CD14-positive monocyte (primary cell): ENCODE results near the gene FLYWCH2. TPM values are rescaled to one million over a fixed set of nuclear protein-coding genes. Genes with fewer than 3 reads are reported as not detected.

Source experiments
- DNase-seq, 3 donors: peaks; one replicate each; pipeline ENCODE4 v3.0.0-alpha.2; 2011 to 2022
- H2AFZ ChIP-seq: 2 replicates; pipeline ENCODE4 v1.6.0; 2012; ENCODE audit warnings: mild to moderate bottlenecking, low read depth, low read length, inconsistent platforms; ENCODE audit not compliant: insufficient read depth, poor library complexity, severe bottlenecking
- H3K27ac ChIP-seq, 2 donors: 1 replicate in 1 of 2; 2 replicates in 1 of 2; pipeline ENCODE4 v1.5.1; 2012 to 2013; ENCODE audit warnings: low read length in 2 of 2, control low read depth in 1 of 2, inconsistent platforms in 1 of 2, low read depth in 1 of 2, mild to moderate bottlenecking in 1 of 2
- H3K27me3 ChIP-seq, 2 donors: one replicate each; pipeline versions ENCODE4 v1.6.0 to v1.6.1; 2011 to 2013; ENCODE audit warnings: low read length in 2 of 2; ENCODE audit not compliant: control insufficient read depth in 2 of 2, insufficient read depth in 2 of 2
- H3K36me3 ChIP-seq, 2 donors: replicated peaks in 1 of 2; 1 replicate in 1 of 2; 2 replicates in 1 of 2; pipeline versions ENCODE4 v1.5.1 to v1.6.1; 2012 to 2013; ENCODE audit warnings: low read length in 2 of 2, control low read depth in 1 of 2, inconsistent platforms in 1 of 2, mild to moderate bottlenecking in 1 of 2; ENCODE audit not compliant: insufficient read depth in 2 of 2, control insufficient read depth in 1 of 2
- H3K4me1 ChIP-seq, 2 donors: 1 replicate in 1 of 2; 2 replicates in 1 of 2; pipeline versions ENCODE4 v1.5.1 to v1.6.1; 2012 to 2013; ENCODE audit warnings: low read length in 2 of 2, control low read depth in 1 of 2, inconsistent platforms in 1 of 2, mild to moderate bottlenecking in 1 of 2, moderate library complexity in 1 of 2; ENCODE audit not compliant: insufficient read depth in 2 of 2, control insufficient read depth in 1 of 2
- H3K4me2 ChIP-seq: replicated peaks from 2 replicates; pipeline ENCODE3; 2012; ENCODE audit warnings: low read length, moderate library complexity, mild to moderate bottlenecking; ENCODE audit not compliant: poor library complexity, severe bottlenecking; ENCODE audit errors: extremely low read depth
- H3K4me3 ChIP-seq, 3 experiments: fragments of 200-600 bp in 1 of 3; sonication (generic) in 1 of 3; replicated peaks in 1 of 3; 1 replicate in 2 of 3; 2 replicates in 1 of 3; pipeline ENCODE4 v1.5.1; 2011 to 2013; ENCODE audit warnings: low read length in 3 of 3, mild to moderate bottlenecking in 3 of 3, control low read depth in 2 of 3, low read depth in 2 of 3, inconsistent platforms in 1 of 3, moderate library complexity in 1 of 3
- H3K79me2 ChIP-seq: 2 replicates; pipeline ENCODE4 v1.6.0; 2012; ENCODE audit warnings: mild to moderate bottlenecking, control low read depth, inconsistent platforms, low read length, moderate library complexity; ENCODE audit not compliant: insufficient read depth
- H3K9ac ChIP-seq: 2 replicates; pipeline ENCODE4 v1.6.0; 2017; ENCODE audit warnings: low read length, mild to moderate bottlenecking; ENCODE audit not compliant: insufficient read depth, poor library complexity, severe bottlenecking
- H3K9me3 ChIP-seq, 2 donors: replicated peaks in 1 of 2; 1 replicate in 1 of 2; 2 replicates in 1 of 2; pipeline versions ENCODE4 v1.5.1 to v1.6.1; 2012 to 2013; ENCODE audit warnings: low read length in 2 of 2, control low read depth in 1 of 2; ENCODE audit not compliant: control insufficient read depth in 1 of 2, insufficient read depth in 1 of 2
- H4K20me1 ChIP-seq: 2 replicates; pipeline ENCODE4 v1.6.0; 2012; ENCODE audit warnings: mild to moderate bottlenecking, low read length, control low read depth, moderate library complexity; ENCODE audit not compliant: insufficient read depth
- H3K27ac Mint-ChIP-seq, 7 donors: one replicate each; pipeline ENCODE4 v1.8.0; 2020; ENCODE audit warnings: mild to moderate bottlenecking in 7 of 7, mixed read lengths in 7 of 7, moderate library complexity in 6 of 7, inconsistent platforms in 2 of 7
- H3K27me3 Mint-ChIP-seq, 3 donors: one replicate each; pipeline ENCODE4 v1.8.0; 2021 to 2022; ENCODE audit warnings: low read depth in 3 of 3, mild to moderate bottlenecking in 3 of 3, mixed read lengths in 3 of 3, moderate library complexity in 3 of 3, inconsistent platforms in 1 of 3
- H3K36me3 Mint-ChIP-seq, 2 donors: one replicate each; pipeline ENCODE4 v1.8.0; 2020; ENCODE audit warnings: mixed read lengths in 2 of 2, inconsistent platforms in 1 of 2, mild to moderate bottlenecking in 1 of 2
- H3K4me1 Mint-ChIP-seq: one replicate; pipeline ENCODE4 v1.8.0; 2020; ENCODE audit warnings: mild to moderate bottlenecking, mixed read lengths
- H3K4me3 Mint-ChIP-seq, 2 donors: one replicate each; pipeline ENCODE4 v1.8.0; 2020; ENCODE audit warnings: mild to moderate bottlenecking in 2 of 2, mixed read lengths in 2 of 2, moderate library complexity in 1 of 2
- H3K9me3 Mint-ChIP-seq, 7 donors: one replicate each; pipeline ENCODE4 v1.8.0; 2020 to 2022; ENCODE audit warnings: mixed read lengths in 7 of 7, mild to moderate bottlenecking in 6 of 7, moderate library complexity in 6 of 7, inconsistent platforms in 2 of 7
- CTCF ChIP-seq: fragments of 200-600 bp; IDR thresholded peaks from one replicate; pipeline ENCODE4 v1.8.0; 2022; ENCODE audit warnings: antibody characterized with exemption, mild to moderate bottlenecking
- WGBS: methylation state at CpG from one replicate; pipeline ENCODE4 v1.1.5; 2013; ENCODE audit warnings: missing lambda C conversion rate; ENCODE audit not compliant: insufficient coverage; 5-methylcytosine and 5-hydroxymethylcytosine counted together
- intact Hi-C, 2 donors: fragments of 100-400 bp; cut with micrococcal nuclease; formaldehyde crosslinking; loops; one replicate each; pipeline versions ENCODE4 v1.15.0 to v1.15.1; 2023
- polyA plus RNA-seq, 3 donors: library from polyadenylated mRNA; depleted of rRNA in 1 of 3; unstranded in 2 of 3; stranded (reverse) in 1 of 3; fragments of 300-500 nt in 2 of 3; fragments of >200 nt in 1 of 3; fragmentation: Illumina TruSeq in 2 of 3; gene quantifications; 1 replicate in 2 of 3; 2 replicates in 1 of 3; pipeline ENCODE4 v1.2.3, GENCODE V29; 2012 to 2021

The FLYWCH2 gene
- polyA plus RNA-seq, 3 donors: 10.9 to 14.8 (median 12.7) TPM

GRCh38 chr16:2902337-2903130 is 19.5 kb downstream of the FLYWCH2 start:
- Mint-ChIP-seq H3K4me3 (no peak overlapping the region), H3K4me1 (peaks cover 22% of the 10 kb centered on the region), H3K27me3 (peaks cover 0 to 2% (median 0%) of the 10 kb centered on the region in 3 donors), H3K27ac (no peak overlapping the region), H3K9me3 (peaks cover 0 to 5% (median 0%) of the 10 kb centered on the region in 7 donors), H3K36me3 (peaks cover 0 to 2% of the 10 kb centered on the region in 2 donors)
- Histone ChIP-seq H3K4me2 (no peak overlapping the region), H3K27me3 (no peaks in the 10 kb centered on the region), H2AFZ (no peak overlapping the region), H3K4me1 (peaks cover 21 to 27% of the 10 kb centered on the region in 2 donors), H3K4me3 (no peak overlapping the region), H3K9ac (no peak overlapping the region), H4K20me1 (no peaks in the 10 kb centered on the region), H3K36me3 (no peaks in the 10 kb centered on the region), H3K27ac (no peak overlapping the region), H3K9me3 (no peaks in the 10 kb centered on the region), H3K79me2 (no peaks in the 10 kb centered on the region)
- intact Hi-C loops: no loop called here
- 100% methylated on average over 4 of the region's 9 CpGs for WGBS
- no peak for TF ChIP-seq CTCF
- no peak for DNase-seq

- peaks cover 23% of the 10 kb centered on the region for H3K4me1 Mint-ChIP-seq
- no peaks in the 10 kb centered on the region for H3K9me3 ChIP-seq
- peak overlapping the region; percentile 93 to 94 for H3K4me3 Mint-ChIP-seq
- no peaks in the 10 kb centered on the region for H3K36me3 ChIP-seq
- H3K36me3 Mint-ChIP-seq: peaks cover 0 to 2% of the 10 kb centered on the region in 2 donors
- WGBS: 4% methylated on average over 52 of the region's 62 CpGs
- intact Hi-C loops: loop anchor here in 1 of 2 donors (2.0 kb wide), 1 partner anchor 14 kb away; no protein-coding TSS in a partner anchor
- peak overlapping the region; percentile 100 for H3K4me2 ChIP-seq
- no peaks in the 10 kb centered on the region for H4K20me1 ChIP-seq
- H3K27ac Mint-ChIP-seq: peak overlapping the region; percentile 72 to 94 (median 90)
- H3K27ac ChIP-seq: peak overlapping the region; percentile 65 to 76
- peaks cover 0 to 2% (median 0%) of the 10 kb centered on the region in 3 donors for H3K27me3 Mint-ChIP-seq
- peak overlapping the region; percentile 98 for H2AFZ ChIP-seq
- H3K79me2 ChIP-seq: no peaks in the 10 kb centered on the region
- peak overlapping the region; percentile 73 for H3K9ac ChIP-seq
- H3K9me3 Mint-ChIP-seq: peaks cover 0 to 5% (median 0%) of the 10 kb centered on the region in 7 donors
- peak overlapping the region; percentile 39 to 99 (median 88) for H3K4me3 ChIP-seq
- peak; percentile 92 for TF ChIP-seq CTCF
- peak; percentile 73 to 84 (median 74) for DNase-seq
- H3K27me3 ChIP-seq: no peaks in the 10 kb centered on the region
- peaks cover 21 to 27% of the 10 kb centered on the region in 2 donors for H3K4me1 ChIP-seq
Measured at GRCh38 chr16:2904100-2904921, 21.3 kb downstream of the FLYWCH2 start.
